CD4-positive, alpha-beta T cell (primary cell): ENCODE results near the gene RBM20. TPM values are rescaled to one million over a fixed set of nuclear protein-coding genes. Genes with fewer than 3 reads are reported as not detected.

Experiments used
- ATAC-seq: fragments of 200-7000 bp; cut with Tn5 transposase; one replicate; pipeline ENCODE4 v1.10.0; 2022; ENCODE audit warnings: mild to moderate bottlenecking; ENCODE audit not compliant: poor library complexity
- CTCF ChIA-PET: fragments of 350-600 bp; sonication (Branson Sonifier 250); formaldehyde crosslinking; loops from one replicate; lab custom pipeline; 2021; ENCODE audit warnings: antibody characterized with exemption, inconsistent platforms; lab: Charles Lee
- POLR2A ChIA-PET: fragments of 350-600 bp; sonication (Branson Sonifier 250); formaldehyde crosslinking; loops from one replicate; lab custom pipeline; 2021; ENCODE audit warnings: antibody characterized with exemption, inconsistent platforms; lab: Charles Lee
- DNase-seq, 14 experiments: peaks; one replicate each; pipeline ENCODE4 v3.0.0-alpha.2; 2013 to 2020; ENCODE audit warnings: mixed read lengths in 2 of 14
- H3K27ac ChIP-seq, 2 donors: one replicate each; pipeline versions ENCODE4 v1.5.1 to v1.7.0; 2013; ENCODE audit warnings: low read length in 2 of 2, low read depth in 1 of 2, mild to moderate bottlenecking in 1 of 2
- H3K27me3 ChIP-seq, 2 experiments: 1 replicate in 1 of 2; 2 replicates in 1 of 2; pipeline versions ENCODE4 v1.6.1 to v1.7.0; 2013; ENCODE audit warnings: low read length in 2 of 2, control low read depth in 1 of 2, mild to moderate bottlenecking in 1 of 2, moderate library complexity in 1 of 2; ENCODE audit not compliant: insufficient read depth in 2 of 2, control insufficient read depth in 1 of 2
- H3K36me3 ChIP-seq: one replicate; pipeline ENCODE4 v1.6.1; 2013; ENCODE audit warnings: low read length, control low read depth; ENCODE audit not compliant: insufficient read depth
- H3K4me1 ChIP-seq: one replicate; pipeline ENCODE4 v1.6.1; 2013; ENCODE audit warnings: low read length, control low read depth; ENCODE audit not compliant: insufficient read depth
- H3K4me3 ChIP-seq: one replicate; pipeline ENCODE4 v1.5.1; 2013; ENCODE audit warnings: mild to moderate bottlenecking, low read length, moderate library complexity
- H3K9me3 ChIP-seq, 2 experiments: 1 replicate in 1 of 2; 2 replicates in 1 of 2; pipeline versions ENCODE4 v1.6.1 to v1.7.0; 2013; ENCODE audit warnings: low read length in 2 of 2, mild to moderate bottlenecking in 2 of 2, control low read depth in 1 of 2, moderate library complexity in 1 of 2; ENCODE audit not compliant: control insufficient read depth in 1 of 2, insufficient read depth in 1 of 2
- H3K27ac Mint-ChIP-seq: one replicate; pipeline ENCODE4 v1.8.0; 2020; ENCODE audit warnings: mixed read lengths
- H3K27me3 Mint-ChIP-seq: one replicate; pipeline ENCODE4 v1.8.0; 2021; ENCODE audit warnings: mixed read lengths
- H3K36me3 Mint-ChIP-seq: one replicate; pipeline ENCODE4 v1.8.0; 2021; ENCODE audit warnings: low read depth, mixed read lengths
- H3K4me1 Mint-ChIP-seq: one replicate; pipeline ENCODE4 v1.8.0; 2021; ENCODE audit warnings: low read depth, mixed read lengths
- H3K4me3 Mint-ChIP-seq: one replicate; pipeline ENCODE4 v1.8.0; 2020; ENCODE audit warnings: mild to moderate bottlenecking, mixed read lengths
- H3K9me3 Mint-ChIP-seq: one replicate; pipeline ENCODE4 v1.8.0; 2020; ENCODE audit warnings: mixed read lengths
- CTCF ChIP-seq: fragments of 200-600 bp; IDR thresholded peaks from one replicate; pipeline ENCODE4 v1.8.0; 2022; ENCODE audit warnings: antibody characterized with exemption, mild to moderate bottlenecking
- intact Hi-C, 2 experiments: fragments of 100-400 bp; cut with DNase I in 1 of 2; cut with micrococcal nuclease in 1 of 2; formaldehyde crosslinking; loops; one replicate each; pipeline versions ENCODE4 v1.15.1 to v1.9.0; 2023 to 2025; cut with DNase I, micrococcal nuclease
- total RNA-seq, 174 experiments: library from RNA in 2 of 174; stranded (reverse) in 2 of 174; gene quantifications; one replicate each; pipeline ENCODE4 v1.2.3 and lab custom pipeline; 2021 to 2026

RBM20 gene
- total RNA-seq, 2 experiments from 2014 or later: 0.91 to 1.1 TPM

- Mint-ChIP-seq H3K9me3 (no peaks in the 10 kb centered on the region), H3K36me3 (no peaks in the 10 kb centered on the region), H3K27me3 (peaks cover 11% of the 10 kb centered on the region), H3K4me3 (peak overlapping the region; percentile 39), H3K4me1 (peaks cover 15% of the 10 kb centered on the region), H3K27ac (no peak overlapping the region)
- H3K27me3 ChIP-seq: no peaks in the 10 kb centered on the region
- DNase-seq (no peak), ATAC-seq (peak; percentile 32)
- CTCF ChIA-PET: interaction anchor here (0.9 kb wide), 1 partner anchor 61 kb away, joined by 3 read pairs; no protein-coding TSS in a partner anchor
- POLR2A ChIA-PET: interaction anchor here (0.6 kb wide), 1 partner anchor 126 kb away, joined by 3 read pairs; no protein-coding TSS in a partner anchor
- H3K4me3 ChIP-seq: peak overlapping the region; percentile 35
- no peak overlapping the region for H3K27ac ChIP-seq
- H3K9me3 ChIP-seq: no peaks in the 10 kb centered on the region
- TF ChIP-seq CTCF: no peak
- H3K36me3 ChIP-seq: no peaks in the 10 kb centered on the region
- peaks cover 5% of the 10 kb centered on the region for H3K4me1 ChIP-seq
- intact Hi-C loops: no loop called here
These were observed 89.2 kb downstream of the RBM20 start for GRCh38 chr10:110733218-110733952.

- Histone ChIP-seq H3K36me3 (no peaks in the 10 kb centered on the region), H3K4me3 (no peak overlapping the region), H3K27me3 (no peaks in the 10 kb centered on the region), H3K9me3 (no peaks in the 10 kb centered on the region), H3K27ac (no peak overlapping the region), H3K4me1 (peaks cover 17% of the 10 kb centered on the region)
- Mint-ChIP-seq H3K27me3 (peaks cover 11% of the 10 kb centered on the region), H3K4me3 (no peak overlapping the region), H3K9me3 (no peaks in the 10 kb centered on the region), H3K4me1 (peaks cover 29% of the 10 kb centered on the region), H3K27ac (no peak overlapping the region), H3K36me3 (no peaks in the 10 kb centered on the region)
- intact Hi-C loops: no loop called here
- POLR2A ChIA-PET: no interaction called here
- ATAC-seq (no peak), DNase-seq (no peak)
- no peak for TF ChIP-seq CTCF
- CTCF ChIA-PET: no interaction called here
These were observed 91.5 kb downstream of the RBM20 start for GRCh38 chr10:110735620-110736027.

GRCh38 chr10:110737886-110738634 lies 93.9 kb downstream of the RBM20 start:
- H3K4me3 Mint-ChIP-seq: no peak overlapping the region
- CTCF ChIA-PET: interaction anchor here (1.5 kb wide), 1 partner anchor 14 kb away, joined by 4 read pairs; no protein-coding TSS in a partner anchor
- POLR2A ChIA-PET: no interaction called here
- no peaks in the 10 kb centered on the region for H3K9me3 Mint-ChIP-seq
- DNase-seq (no peak), ATAC-seq (no peak)
- peaks cover 6% of the 10 kb centered on the region for H3K27me3 Mint-ChIP-seq
- H3K4me1 Mint-ChIP-seq: peaks cover 53% of the 10 kb centered on the region
- no peaks in the 10 kb centered on the region for H3K36me3 Mint-ChIP-seq
- H3K27ac Mint-ChIP-seq: no peak overlapping the region
- Histone ChIP-seq H3K4me3 (no peak overlapping the region), H3K27me3 (no peaks in the 10 kb centered on the region), H3K9me3 (no peaks in the 10 kb centered on the region), H3K27ac (no peak overlapping the region), H3K4me1 (peaks cover 31% of the 10 kb centered on the region), H3K36me3 (no peaks in the 10 kb centered on the region)
- TF ChIP-seq CTCF: no peak
- intact Hi-C loops: no loop called here
